ENCODE data around the gene SERINC5. TPM values are rescaled to one million over a fixed set of nuclear protein-coding genes. Genes with fewer than 3 reads are reported as not detected.
"Not testable (repeated sequence)": the region's sequence is repeated elsewhere in the genome, so short reads cannot be mapped to it uniquely, and the experiment has no call there.

The SERINC5 gene
- total and polyA plus RNA-seq, 3 experiments from 2014 or later = 13.7 to 33.3 (median 32.9) TPM

- H3K27me3 Mint-ChIP-seq = no peaks in the 10 kb centered on the region
- no peaks in the 10 kb centered on the region for H3K27me3 ChIP-seq (ENCODE audit: insufficient read depth, low read length, poor library complexity, severe bottlenecking)
- ChIA-PET POLR2A (no interaction called here), CTCF (interaction anchor here (1.5 kb wide), 1 partner anchor 116 kb away, joined by 3 read pairs; no protein-coding TSS in a partner anchor)
- peak overlapping the region in 1 of 7 donors; percentile 45 for H3K4me3 Mint-ChIP-seq
- no peaks in the 10 kb centered on the region for H3K9me3 ChIP-seq (ENCODE audit: low read length)
- no peaks in the 10 kb centered on the region for H3K9me3 Mint-ChIP-seq
- H3K27ac ChIP-seq (ENCODE audit: low read depth, low read length) = no peak overlapping the region
- peaks cover 0 to 36% (median 0%) of the 10 kb centered on the region in 3 donors for H3K36me3 Mint-ChIP-seq
- peaks cover 96% of the 10 kb centered on the region for H3K4me1 ChIP-seq (ENCODE audit: insufficient read depth, low read length)
- no peak for DNase-seq
- peak overlapping the region in 4 of 8 donors; percentile 16 to 64 (median 40) for H3K27ac Mint-ChIP-seq
- H3K36me3 ChIP-seq (ENCODE audit: insufficient read depth, low read length) = no peaks in the 10 kb centered on the region
- H3K4me3 ChIP-seq (ENCODE audit: low read length) = no peak overlapping the region
- H3K4me1 Mint-ChIP-seq = peaks cover 79 to 99% (median 92%) of the 10 kb centered on the region in 3 donors
Measured at GRCh38 chr5:80208381-80208780, 47.5 kb downstream of the SERINC5 start.

- POLR2A ChIA-PET = interaction anchor here (1.0 kb wide), 1 partner anchor 48 kb away, joined by 3 read pairs; the partner anchor contains the start of gene SERINC5
- Mint-ChIP-seq H3K27ac (peak overlapping the region in 4 of 8 donors; percentile 4 to 48 (median 16)), H3K4me3 (no peak overlapping the region), H3K4me1 (peaks cover 77 to 97% (median 86%) of the 10 kb centered on the region in 3 donors), H3K9me3 (no peaks in the 10 kb centered on the region), H3K27me3 (no peaks in the 10 kb centered on the region), H3K36me3 (peaks cover 0 to 38% (median 2%) of the 10 kb centered on the region in 3 donors)
- H3K36me3 ChIP-seq (ENCODE audit: insufficient read depth, low read length) = peaks cover 1% of the 10 kb centered on the region
- no peaks in the 10 kb centered on the region for H3K9me3 ChIP-seq (ENCODE audit: low read length)
- DNase-seq = no peak
- no peak overlapping the region for H3K27ac ChIP-seq (ENCODE audit: low read depth, low read length)
- no peaks in the 10 kb centered on the region for H3K27me3 ChIP-seq (ENCODE audit: insufficient read depth, low read length, poor library complexity, severe bottlenecking)
- H3K4me3 ChIP-seq (ENCODE audit: low read length) = no peak overlapping the region
- CTCF ChIA-PET = interaction anchor here (1.5 kb wide), 1 partner anchor 116 kb away, joined by 3 read pairs; no protein-coding TSS in a partner anchor
- H3K4me1 ChIP-seq (ENCODE audit: insufficient read depth, low read length) = peaks cover 92% of the 10 kb centered on the region
Measured at GRCh38 chr5:80207832-80208231, 48.0 kb downstream of the SERINC5 start.

- POLR2A ChIA-PET = interaction anchor here (0.9 kb wide), 1 partner anchor 12 kb away, joined by 4 read pairs; no protein-coding TSS in a partner anchor
- Mint-ChIP-seq H3K4me1 (peaks cover 70 to 97% (median 78%) of the 10 kb centered on the region in 3 donors), H3K4me3 (peak overlapping the region in 5 of 7 donors; percentile 1 to 33 (median 9)), H3K27ac (peak overlapping the region in 6 of 8 donors; percentile 2 to 85 (median 71)), H3K27me3 (no peaks in the 10 kb centered on the region), H3K9me3 (no peaks in the 10 kb centered on the region), H3K36me3 (peaks cover 7 to 53% (median 10%) of the 10 kb centered on the region in 3 donors)
- no peaks in the 10 kb centered on the region for H3K9me3 ChIP-seq (ENCODE audit: low read length)
- no peak overlapping the region for H3K4me3 ChIP-seq (ENCODE audit: low read length)
- CTCF ChIA-PET = interaction anchor here (0.9 to 2.2 kb wide), 3 partner anchors 12 to 115 kb away, joined by 3 to 11 read pairs (median 4); no protein-coding TSS in a partner anchor
- H3K36me3 ChIP-seq (ENCODE audit: insufficient read depth, low read length) = peaks cover 13% of the 10 kb centered on the region
- peaks cover 82% of the 10 kb centered on the region for H3K4me1 ChIP-seq (ENCODE audit: insufficient read depth, low read length)
- H3K27me3 ChIP-seq (ENCODE audit: insufficient read depth, low read length, poor library complexity, severe bottlenecking) = no peaks in the 10 kb centered on the region
- H3K27ac ChIP-seq (ENCODE audit: low read depth, low read length) = no peak overlapping the region
- DNase-seq = no peak
Measured at GRCh38 chr5:80206282-80206681, 49.6 kb downstream of the SERINC5 start.

DNA sequence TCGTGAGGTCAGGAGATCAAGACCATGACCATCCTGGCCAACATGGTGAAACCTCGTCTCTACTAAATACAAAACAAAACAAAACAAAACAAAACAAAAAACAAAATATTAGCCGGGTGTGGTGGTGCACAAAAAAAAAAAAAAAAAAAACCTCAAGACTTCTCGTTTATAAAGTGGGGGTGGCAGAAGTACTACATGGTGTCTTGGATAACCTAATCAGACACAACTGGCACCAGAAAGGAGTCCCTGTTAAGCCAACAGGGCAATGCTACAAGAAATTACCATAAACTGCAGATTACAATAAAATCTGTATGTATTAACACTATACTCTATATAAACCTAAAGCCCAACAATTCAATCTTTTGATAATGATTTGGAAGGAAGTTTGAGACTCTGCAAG is 50.0 kb downstream of the SERINC5 start:
- H3K4me1 Mint-ChIP-seq = peaks cover 70 to 97% (median 77%) of the 10 kb centered on the region in 3 donors
- POLR2A ChIA-PET = interaction anchor here (0.9 to 1.7 kb wide), 3 partner anchors 11 to 66 kb away, joined by 3 to 5 read pairs (median 4); partner anchors contain the start of gene SERINC5
- CTCF ChIA-PET = interaction anchor here (0.9 to 2.2 kb wide), 7 partner anchors 7 to 116 kb away, joined by 3 to 11 read pairs (median 4); no protein-coding TSS in a partner anchor
- H3K27ac Mint-ChIP-seq = peak overlapping the region in 6 of 8 donors; percentile 35 to 85 (median 70)
- Histone ChIP-seq H3K4me3 (ENCODE audit: low read length) (no peak overlapping the region), H3K9me3 (ENCODE audit: low read length) (no peaks in the 10 kb centered on the region), H3K27ac (ENCODE audit: low read depth, low read length) (no peak overlapping the region), H3K36me3 (ENCODE audit: insufficient read depth, low read length) (peaks cover 16% of the 10 kb centered on the region), H3K4me1 (ENCODE audit: insufficient read depth, low read length) (peaks cover 78% of the 10 kb centered on the region), H3K27me3 (ENCODE audit: insufficient read depth, low read length, poor library complexity, severe bottlenecking) (no peaks in the 10 kb centered on the region)
- no peak for DNase-seq
- no peaks in the 10 kb centered on the region for H3K9me3 Mint-ChIP-seq
- peak overlapping the region in 4 of 7 donors; percentile 1 to 33 (median 23) for H3K4me3 Mint-ChIP-seq
- no peaks in the 10 kb centered on the region for H3K27me3 Mint-ChIP-seq
- H3K36me3 Mint-ChIP-seq = peaks cover 8 to 56% (median 12%) of the 10 kb centered on the region in 3 donors

GRCh38 chr5:80204808-80205614 is 50.8 kb downstream of the SERINC5 start:
- peaks cover 16% of the 10 kb centered on the region for H3K36me3 ChIP-seq (ENCODE audit: insufficient read depth, low read length)
- no peaks in the 10 kb centered on the region for H3K9me3 ChIP-seq (ENCODE audit: low read length)
- no peaks in the 10 kb centered on the region for H3K9me3 Mint-ChIP-seq
- DNase-seq = no peak
- no peaks in the 10 kb centered on the region for H3K27me3 Mint-ChIP-seq
- peak overlapping the region in 4 of 7 donors; percentile 19 to 50 (median 34) for H3K4me3 Mint-ChIP-seq
- H3K27me3 ChIP-seq (ENCODE audit: insufficient read depth, low read length, poor library complexity, severe bottlenecking) = no peaks in the 10 kb centered on the region
- POLR2A ChIA-PET = interaction anchor here (0.6 to 1.7 kb wide), 4 partner anchors 12 to 113 kb away, joined by 3 to 5 read pairs (median 3); partner anchors contain the start of gene SERINC5
- H3K27ac ChIP-seq (ENCODE audit: low read depth, low read length) = no peak overlapping the region
- CTCF ChIA-PET = interaction anchor here (0.9 to 2.2 kb wide), 8 partner anchors 8 to 116 kb away, joined by 3 to 11 read pairs (median 4); no protein-coding TSS in a partner anchor
- H3K4me1 Mint-ChIP-seq = peaks cover 64 to 93% (median 69%) of the 10 kb centered on the region in 3 donors
- H3K27ac Mint-ChIP-seq = peak overlapping the region in 7 of 8 donors; percentile 35 to 85 (median 70)
- peaks cover 12 to 54% (median 14%) of the 10 kb centered on the region in 3 donors for H3K36me3 Mint-ChIP-seq
- H3K4me1 ChIP-seq (ENCODE audit: insufficient read depth, low read length) = peaks cover 70% of the 10 kb centered on the region
- no peak overlapping the region for H3K4me3 ChIP-seq (ENCODE audit: low read length)

GRCh38 chr5:80201763-80202162 is 54.1 kb downstream of the SERINC5 start:
- H3K36me3 ChIP-seq (ENCODE audit: insufficient read depth, low read length) = peaks cover 16% of the 10 kb centered on the region
- H3K27me3 ChIP-seq (ENCODE audit: insufficient read depth, low read length, poor library complexity, severe bottlenecking); H3K9me3 ChIP-seq (ENCODE audit: low read length); H3K9me3 Mint-ChIP-seq; H3K4me3 Mint-ChIP-seq; H3K27ac ChIP-seq (ENCODE audit: low read depth, low read length); CTCF ChIA-PET; DNase-seq; H3K27me3 Mint-ChIP-seq; H3K4me3 ChIP-seq (ENCODE audit: low read length); POLR2A ChIA-PET: not testable (repeated sequence)
- peaks cover 62% of the 10 kb centered on the region for H3K4me1 ChIP-seq (ENCODE audit: insufficient read depth, low read length)
- Mint-ChIP-seq H3K36me3 (peaks cover 12 to 73% (median 14%) of the 10 kb centered on the region in 3 donors), H3K27ac (peak overlapping the region in 2 of 8 donors; percentile 4 to 77), H3K4me1 (peaks cover 62 to 92% (median 65%) of the 10 kb centered on the region in 3 donors)

- POLR2A ChIA-PET = no interaction called here
- peaks cover 20% of the 10 kb centered on the region for H3K36me3 ChIP-seq (ENCODE audit: insufficient read depth, low read length)
- Mint-ChIP-seq H3K4me1 (peaks cover 55 to 86% (median 58%) of the 10 kb centered on the region in 3 donors), H3K4me3 (peak overlapping the region in 1 of 7 donors; percentile 0), H3K27ac (peak overlapping the region in 5 of 8 donors; percentile 10 to 51 (median 48)), H3K27me3 (no peaks in the 10 kb centered on the region), H3K36me3 (peaks cover 12 to 77% (median 16%) of the 10 kb centered on the region in 3 donors), H3K9me3 (no peaks in the 10 kb centered on the region)
- no peak overlapping the region for H3K4me3 ChIP-seq (ENCODE audit: low read length)
- DNase-seq = no peak
- no peaks in the 10 kb centered on the region for H3K9me3 ChIP-seq (ENCODE audit: low read length)
- no peak overlapping the region for H3K27ac ChIP-seq (ENCODE audit: low read depth, low read length)
- CTCF ChIA-PET = interaction anchor here (1.0 kb wide), 1 partner anchor 12 kb away, joined by 3 read pairs; no protein-coding TSS in a partner anchor
- H3K4me1 ChIP-seq (ENCODE audit: insufficient read depth, low read length) = peaks cover 58% of the 10 kb centered on the region
- H3K27me3 ChIP-seq (ENCODE audit: insufficient read depth, low read length, poor library complexity, severe bottlenecking) = no peaks in the 10 kb centered on the region
Measured at GRCh38 chr5:80198920-80199319, 56.9 kb downstream of the SERINC5 start.
